ENCODE results near the gene SYPL1.

SYPL1 gene

DNA sequence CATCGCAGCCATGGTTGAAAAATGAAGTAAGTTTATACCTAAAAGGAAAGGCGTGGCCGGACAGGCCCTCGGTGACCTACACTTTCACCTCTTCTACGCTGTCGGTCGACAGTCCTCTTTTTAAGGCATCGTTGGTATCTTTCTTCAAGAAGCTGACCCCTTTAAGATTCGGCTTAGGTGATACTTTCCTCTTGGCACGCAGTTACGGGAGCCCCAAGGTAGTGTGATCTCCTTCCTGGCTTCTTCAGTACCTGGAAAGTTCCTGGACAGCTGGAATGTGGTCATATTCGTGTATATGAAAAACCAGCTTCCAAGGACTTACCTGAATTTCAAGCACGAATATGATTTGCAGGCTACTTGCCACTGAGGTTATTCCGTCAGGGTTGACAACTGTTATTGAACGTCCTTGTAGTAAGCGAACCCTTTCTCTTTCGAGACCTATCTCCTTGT lies 885 bp upstream of the SYPL1 start:
- TF ChIP-seq CTCF (IDR thresholded peaks at IDR 0.05; ENCODE audit: low read length, missing control alignments): no peak
- peak overlapping the region; percentile 36 for H3K4me3 ChIP-seq (replicated peaks; ENCODE audit: low read depth, low read length)

GRCh38 chr7:106111655-106112117 lies 426 bp downstream of the SYPL1 start:
- DNase-seq (ENCODE audit: low read depth): peak; percentile 79
- H3K4me3 ChIP-seq (replicated peaks; ENCODE audit: low read depth, low read length): peak overlapping the region; percentile 77
- no peak for TF ChIP-seq CTCF (IDR thresholded peaks at IDR 0.05; ENCODE audit: low read length, missing control alignments)

More for the DNA sequence above, 885 bp upstream of the SYPL1 start:
- DNase-seq (ENCODE audit: low read depth): no peak

DNA sequence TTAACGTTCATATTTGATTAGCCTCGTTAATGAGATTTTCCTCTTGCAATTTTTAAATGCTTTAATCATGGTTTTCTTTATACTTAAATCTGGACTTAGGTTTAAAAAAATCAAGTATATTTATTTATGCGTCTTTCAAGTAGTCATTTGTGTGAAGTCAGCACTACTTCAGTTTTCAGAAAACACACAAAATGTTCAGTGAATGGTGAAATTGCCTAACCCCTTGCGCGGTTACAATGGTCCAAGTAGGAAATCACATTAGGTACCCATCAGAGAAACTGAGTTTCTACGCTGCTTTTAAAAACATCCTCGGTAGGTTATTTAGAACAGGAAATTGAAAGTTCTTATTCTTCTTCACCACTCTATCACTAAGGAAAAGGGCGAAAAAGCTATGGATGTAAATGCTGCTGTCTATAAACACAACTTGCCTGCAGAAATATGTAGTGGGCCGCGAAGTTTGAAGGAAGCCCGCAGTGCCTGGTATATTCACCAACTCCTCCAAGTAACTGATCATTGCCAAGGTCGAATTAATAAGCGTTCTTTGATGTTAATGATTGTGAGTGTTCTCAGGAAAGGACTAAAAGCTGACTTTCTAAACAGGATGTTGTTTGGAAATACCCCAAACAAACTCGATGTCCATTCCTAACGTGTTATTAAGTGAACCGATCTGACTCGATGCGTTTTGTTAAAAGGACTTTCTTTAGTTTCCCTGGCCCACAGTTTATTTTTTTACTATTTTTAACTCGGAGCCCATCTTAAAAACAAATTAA lies 1.0 kb downstream of the SYPL1 start:
- no peak for DNase-seq (ENCODE audit: low read depth)

GRCh38 chr7:106110238-106110560 lies 1.9 kb downstream of the SYPL1 start:
- no peak for TF ChIP-seq CTCF (IDR thresholded peaks at IDR 0.05; ENCODE audit: low read length, missing control alignments)
- peak overlapping the region; percentile 77 for H3K4me3 ChIP-seq (replicated peaks; ENCODE audit: low read depth, low read length)
- DNase-seq (ENCODE audit: low read depth): peak; percentile 14

More for the DNA sequence above, 1.0 kb downstream of the SYPL1 start:
- no peak for TF ChIP-seq CTCF (IDR thresholded peaks at IDR 0.05; ENCODE audit: low read length, missing control alignments)
- peak overlapping the region; percentile 77 for H3K4me3 ChIP-seq (replicated peaks; ENCODE audit: low read depth, low read length)

GRCh38 chr7:106109521-106110237 lies 2.4 kb downstream of the SYPL1 start:
- no peak for DNase-seq (ENCODE audit: low read depth)
- TF ChIP-seq CTCF (IDR thresholded peaks at IDR 0.05; ENCODE audit: low read length, missing control alignments): no peak
- peak overlapping the region; percentile 77 for H3K4me3 ChIP-seq (replicated peaks; ENCODE audit: low read depth, low read length)

DNA sequence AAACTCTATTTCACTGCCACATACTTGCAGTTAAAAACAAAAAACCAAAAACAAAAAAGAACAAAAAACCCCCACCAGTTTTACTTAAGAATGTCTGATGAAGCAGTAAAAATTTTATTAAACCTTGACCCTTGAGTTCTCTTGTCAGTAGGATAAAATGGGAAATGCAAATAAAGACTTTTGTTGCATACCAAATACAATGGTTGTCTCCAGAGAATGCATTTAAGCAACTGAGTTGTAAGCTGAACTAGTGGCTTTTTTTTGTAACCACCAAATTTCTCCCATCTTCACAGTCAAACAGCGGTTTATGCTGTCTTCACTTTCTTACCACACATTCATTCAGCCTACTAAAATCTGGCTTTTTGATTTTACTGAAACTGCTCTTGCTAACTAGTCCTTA lies 3.1 kb downstream of the SYPL1 start:
- no peak overlapping the region for H3K4me3 ChIP-seq (replicated peaks; ENCODE audit: low read depth, low read length)
- no peak for TF ChIP-seq CTCF (IDR thresholded peaks at IDR 0.05; ENCODE audit: low read length, missing control alignments)
- DNase-seq (ENCODE audit: low read depth): peak; percentile 13

All from fibroblast of pulmonary artery (primary cell).